ENCODE measurements around the gene ERCC6. TPM values are rescaled to one million over a fixed set of nuclear protein-coding genes. Genes with fewer than 3 reads are reported as not detected.

ERCC6 gene
- total RNA-seq, 1 experiment from 2014 or later, result 25.7 TPM

GRCh38 chr10:49541762-49542161, 2.8 kb upstream of the ERCC6 start:
- peaks cover 20% of the 10 kb centered on the region for H3K27me3 Mint-ChIP-seq (ENCODE audit: unreplicated experiment)
- no peak overlapping the region for H3K4me3 Mint-ChIP-seq (ENCODE audit: low read depth, unreplicated experiment)
- H3K9me3 Mint-ChIP-seq (ENCODE audit: low read depth, unreplicated experiment), result no peaks in the 10 kb centered on the region
- no peak overlapping the region for H3K27ac Mint-ChIP-seq (ENCODE audit: unreplicated experiment)
- peaks cover 15% of the 10 kb centered on the region for H3K4me1 Mint-ChIP-seq (ENCODE audit: low read depth, unreplicated experiment)
- no peak for DNase-seq
- BruUV-seq (replicated peaks), result no TSS peak
- peaks cover 23% of the 10 kb centered on the region for H3K36me3 Mint-ChIP-seq (ENCODE audit: insufficient read depth, unreplicated experiment)
- CTCF ChIA-PET, result interaction anchor here (1.3 kb wide), 1 partner anchor 10 kb away, joined by 3 read pairs; no protein-coding TSS in a partner anchor
- intact Hi-C loops (cut with micrococcal nuclease; ENCODE audit: unreplicated experiment), result no loop called here
- no peak for TF ChIP-seq CTCF (IDR thresholded peaks at IDR 0.05; ENCODE audit: unreplicated experiment)

GRCh38 chr10:49540056-49540797, 1.3 kb upstream of the ERCC6 start:
- Mint-ChIP-seq H3K9me3 (ENCODE audit: low read depth, unreplicated experiment) (no peaks in the 10 kb centered on the region), H3K27ac (ENCODE audit: unreplicated experiment) (peak overlapping the region; percentile 83), H3K36me3 (ENCODE audit: insufficient read depth, unreplicated experiment) (peaks cover 28% of the 10 kb centered on the region), H3K27me3 (ENCODE audit: unreplicated experiment) (peaks cover 20% of the 10 kb centered on the region), H3K4me3 (ENCODE audit: low read depth, unreplicated experiment) (peak overlapping the region; percentile 92), H3K4me1 (ENCODE audit: low read depth, unreplicated experiment) (peaks cover 15% of the 10 kb centered on the region)
- intact Hi-C loops (cut with micrococcal nuclease; ENCODE audit: unreplicated experiment), result no loop called here
- DNase-seq, result no peak
- TF ChIP-seq CTCF (IDR thresholded peaks at IDR 0.05; ENCODE audit: unreplicated experiment), result no peak
- no TSS peak for BruUV-seq (replicated peaks)
- CTCF ChIA-PET, result interaction anchor here (1.3 to 1.7 kb wide), 2 partner anchors 10 to 12 kb away, joined by 3 to 5 read pairs; no protein-coding TSS in a partner anchor

- BruUV-seq (replicated peaks), result TSS peak; percentile 75
- no peak for TF ChIP-seq CTCF (IDR thresholded peaks at IDR 0.05; ENCODE audit: unreplicated experiment)
Observed at GRCh38 chr10:49539320-49539885, 482 bp upstream of the ERCC6 start.

GRCh38 chr10:49534670-49535381, 4.1 kb downstream of the ERCC6 start:
- H3K27ac Mint-ChIP-seq (ENCODE audit: unreplicated experiment), result no peak overlapping the region
- DNase-seq, result no peak
- H3K36me3 Mint-ChIP-seq (ENCODE audit: insufficient read depth, unreplicated experiment), result peaks cover 24% of the 10 kb centered on the region
- peaks cover 13% of the 10 kb centered on the region for H3K4me1 Mint-ChIP-seq (ENCODE audit: low read depth, unreplicated experiment)
- H3K27me3 Mint-ChIP-seq (ENCODE audit: unreplicated experiment), result no peaks in the 10 kb centered on the region
- intact Hi-C loops (cut with micrococcal nuclease; ENCODE audit: unreplicated experiment), result no loop called here
- CTCF ChIA-PET, result interaction anchor here (0.6 kb wide), 1 partner anchor 46 kb away, joined by 3 read pairs; no protein-coding TSS in a partner anchor
- no peaks in the 10 kb centered on the region for H3K9me3 Mint-ChIP-seq (ENCODE audit: low read depth, unreplicated experiment)
- H3K4me3 Mint-ChIP-seq (ENCODE audit: low read depth, unreplicated experiment), result no peak overlapping the region
- no TSS peak for BruUV-seq (replicated peaks)
- TF ChIP-seq CTCF (IDR thresholded peaks at IDR 0.05; ENCODE audit: unreplicated experiment), result no peak

More at GRCh38 chr10:49539320-49539885, 482 bp upstream of the ERCC6 start:
- intact Hi-C loops (cut with micrococcal nuclease; ENCODE audit: unreplicated experiment), result no loop called here
- Mint-ChIP-seq H3K4me1 (ENCODE audit: low read depth, unreplicated experiment) (peaks cover 15% of the 10 kb centered on the region), H3K27me3 (ENCODE audit: unreplicated experiment) (peaks cover 20% of the 10 kb centered on the region), H3K36me3 (ENCODE audit: insufficient read depth, unreplicated experiment) (peaks cover 28% of the 10 kb centered on the region), H3K4me3 (ENCODE audit: low read depth, unreplicated experiment) (peak overlapping the region; percentile 92), H3K27ac (ENCODE audit: unreplicated experiment) (peak overlapping the region; percentile 83), H3K9me3 (ENCODE audit: low read depth, unreplicated experiment) (no peaks in the 10 kb centered on the region)
- DNase-seq, result peak; percentile 36
- CTCF ChIA-PET, result interaction anchor here (0.7 to 1.7 kb wide), 4 partner anchors 11 to 881 kb away, joined by 3 to 5 read pairs (median 4); no protein-coding TSS in a partner anchor
